Left lung (tissue), 10 donors: ENCODE results near the gene NXN. TPM values are rescaled to one million over a fixed set of nuclear protein-coding genes. Genes with fewer than 3 reads are reported as not detected.

Experiments used
- ATAC-seq: fragments of 200-7000 bp; cut with Tn5 transposase; one replicate; pipeline ENCODE4 v1.9.1; 2020; ENCODE audit warnings: moderate library complexity
- DNase-seq, 4 donors: peaks; one replicate each; pipeline ENCODE4 v3.0.0-alpha.2; 2013 to 2020
- H3K27ac ChIP-seq, 2 donors: fragments of 200-600 bp; sonication (generic) in 1 of 2; one replicate each; pipeline versions ENCODE4 v1.5.0 to v1.8.0; 2020 to 2021
- H3K27me3 ChIP-seq, 2 donors: fragments of 200-600 bp; sonication (generic) in 1 of 2; one replicate each; pipeline versions ENCODE4 v1.5.0 to v1.8.0; 2020 to 2021
- H3K36me3 ChIP-seq, 2 donors: fragments of 200-600 bp; sonication (generic) in 1 of 2; one replicate each; pipeline versions ENCODE4 v1.5.0 to v1.8.0; 2020 to 2021
- H3K4me1 ChIP-seq, 2 donors: fragments of 200-600 bp; one replicate each; pipeline ENCODE4 v1.8.0; 2021
- H3K4me3 ChIP-seq, 2 donors: fragments of 200-600 bp; sonication (generic) in 1 of 2; one replicate each; pipeline versions ENCODE4 v1.5.0 to v1.8.0; 2020 to 2021; ENCODE audit warnings: mild to moderate bottlenecking in 1 of 2
- H3K9me3 ChIP-seq, 2 donors: fragments of 200-600 bp; sonication (generic) in 1 of 2; one replicate each; pipeline versions ENCODE4 v1.5.0 to v1.8.0; 2020 to 2021
- intact Hi-C, 2 donors: fragments of 100-400 bp; cut with DNase I; formaldehyde crosslinking; loops; one replicate each; pipeline versions ENCODE4 v1.11.2 to v1.14.2; 2022
- polyA plus RNA-seq, 6 donors: library from polyadenylated mRNA; unstranded; fragments of 120-200 nt; gene quantifications; one replicate each; pipeline ENCODE4 v1.2.1, GENCODE V29; 2013; ENCODE audit not compliant: insufficient read length in 6 of 6
- total RNA-seq, 2 donors: library from RNA; stranded (reverse); fragmentation: NEBNext Ultra II Directional; extraction: Animal tissue kit (Norgen Biotek cat#: 25700); gene quantifications; one replicate each; pipeline ENCODE4 v1.2.1, GENCODE V29; 2021
- TF ChIP-seq, protein P1 (sequence below), 2 donors: fragments of 200-600 bp; sonication (generic) in 1 of 2; IDR thresholded peaks; one replicate each; pipeline versions ENCODE4 v1.5.0 to v1.8.0; 2021; ENCODE audit warnings: antibody characterized with exemption in 2 of 2
- donor health status: DM: no; HTN: yes; CAD: no.
- donor health status: DM: no; HTN: no; CAD: no.

NXN gene
- total and polyA plus RNA-seq, 8 donors: 33.8 to 59.1 (median 55.1) TPM

GRCh38 chr17:774313-774584 lies 205.3 kb downstream of the NXN start:
- H3K36me3 ChIP-seq: peaks cover 4 to 96% of the 10 kb centered on the region in 2 donors
- H3K27ac ChIP-seq: no peak overlapping the region
- ATAC-seq: no peak
- intact Hi-C loops: no loop called here
- no peak overlapping the region for H3K4me3 ChIP-seq
- DNase-seq: no peak
- H3K4me1 ChIP-seq: no peaks in the 10 kb centered on the region
- H3K27me3 ChIP-seq: no peaks in the 10 kb centered on the region
- no peaks in the 10 kb centered on the region for H3K9me3 ChIP-seq
- TF ChIP-seq, protein P1, sequence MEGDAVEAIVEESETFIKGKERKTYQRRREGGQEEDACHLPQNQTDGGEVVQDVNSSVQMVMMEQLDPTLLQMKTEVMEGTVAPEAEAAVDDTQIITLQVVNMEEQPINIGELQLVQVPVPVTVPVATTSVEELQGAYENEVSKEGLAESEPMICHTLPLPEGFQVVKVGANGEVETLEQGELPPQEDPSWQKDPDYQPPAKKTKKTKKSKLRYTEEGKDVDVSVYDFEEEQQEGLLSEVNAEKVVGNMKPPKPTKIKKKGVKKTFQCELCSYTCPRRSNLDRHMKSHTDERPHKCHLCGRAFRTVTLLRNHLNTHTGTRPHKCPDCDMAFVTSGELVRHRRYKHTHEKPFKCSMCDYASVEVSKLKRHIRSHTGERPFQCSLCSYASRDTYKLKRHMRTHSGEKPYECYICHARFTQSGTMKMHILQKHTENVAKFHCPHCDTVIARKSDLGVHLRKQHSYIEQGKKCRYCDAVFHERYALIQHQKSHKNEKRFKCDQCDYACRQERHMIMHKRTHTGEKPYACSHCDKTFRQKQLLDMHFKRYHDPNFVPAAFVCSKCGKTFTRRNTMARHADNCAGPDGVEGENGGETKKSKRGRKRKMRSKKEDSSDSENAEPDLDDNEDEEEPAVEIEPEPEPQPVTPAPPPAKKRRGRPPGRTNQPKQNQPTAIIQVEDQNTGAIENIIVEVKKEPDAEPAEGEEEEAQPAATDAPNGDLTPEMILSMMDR (IDR thresholded peaks at IDR 0.05): no peak

DNA sequence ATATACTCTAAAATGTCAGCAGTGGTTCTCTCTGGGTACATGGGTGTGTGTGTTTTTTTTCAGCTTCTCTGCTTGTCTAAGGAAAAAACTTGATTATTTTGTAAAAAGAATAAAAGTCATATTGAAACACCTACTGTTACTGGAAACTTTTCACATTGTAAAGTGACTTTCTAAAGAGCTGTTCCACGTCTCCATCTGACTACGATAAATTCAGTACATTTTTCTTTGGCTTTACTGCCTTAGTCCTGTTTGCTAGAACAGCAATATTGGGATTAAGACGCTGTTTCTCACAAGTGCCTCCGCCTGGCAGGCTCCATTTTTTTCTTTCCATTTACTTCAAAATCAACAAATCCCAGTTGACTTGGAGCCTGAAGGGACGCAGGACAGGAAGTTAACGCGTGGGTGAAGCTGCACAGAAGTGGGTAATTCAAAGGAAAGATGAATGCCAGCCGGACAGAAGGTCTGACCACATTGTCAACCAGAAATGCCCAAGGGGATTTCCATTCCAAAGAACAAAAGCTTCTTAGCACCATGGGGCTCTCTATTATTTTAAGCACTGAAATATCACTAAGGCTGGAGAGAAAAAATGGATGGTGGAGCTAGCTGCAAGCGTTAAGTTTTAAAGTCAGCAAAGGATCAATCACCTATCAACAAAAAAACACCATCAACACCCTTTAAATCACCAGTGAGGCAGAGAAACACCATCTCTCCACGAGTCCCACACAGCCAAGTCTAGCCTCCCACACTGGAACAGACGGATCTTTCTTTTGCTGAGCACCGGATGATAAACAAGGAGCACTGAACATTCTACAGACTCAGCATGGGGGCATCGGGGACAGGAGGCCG lies 205.9 kb downstream of the NXN start:
- Histone ChIP-seq H3K36me3 (peaks cover 4 to 100% of the 10 kb centered on the region in 2 donors), H3K27ac (no peak overlapping the region), H3K4me3 (no peak overlapping the region), H3K27me3 (no peaks in the 10 kb centered on the region), H3K4me1 (no peaks in the 10 kb centered on the region), H3K9me3 (no peaks in the 10 kb centered on the region)
- DNase-seq (no peak), ATAC-seq (no peak)
- intact Hi-C loops: no loop called here
- TF ChIP-seq, protein P1 (IDR thresholded peaks at IDR 0.05): no peak

DNA sequence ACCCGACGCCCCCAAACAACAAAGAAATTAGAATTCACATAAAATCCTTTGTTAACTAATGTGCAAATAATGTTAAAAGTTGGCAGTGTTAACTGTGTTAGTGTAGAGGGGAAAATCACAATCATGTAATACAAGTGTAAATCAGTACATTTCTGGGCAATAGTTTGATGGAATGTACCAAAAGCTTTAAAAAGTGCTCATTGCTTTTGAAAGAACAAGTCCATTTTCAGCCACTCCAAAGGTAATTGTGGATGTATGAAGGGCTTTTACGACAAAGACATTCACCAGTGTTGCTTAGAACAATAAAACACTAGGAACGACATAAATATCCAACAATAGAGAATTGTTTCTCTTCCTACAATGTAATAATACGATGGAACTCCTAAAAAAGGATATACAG lies 206.6 kb downstream of the NXN start:
- TF ChIP-seq, protein P1 (IDR thresholded peaks at IDR 0.05): no peak
- Histone ChIP-seq H3K9me3 (no peaks in the 10 kb centered on the region), H3K27ac (no peak overlapping the region), H3K27me3 (no peaks in the 10 kb centered on the region), H3K4me1 (no peaks in the 10 kb centered on the region), H3K36me3 (peaks cover 4 to 93% of the 10 kb centered on the region in 2 donors), H3K4me3 (no peak overlapping the region)
- DNase-seq: no peak
- intact Hi-C loops: no loop called here
- ATAC-seq: no peak

DNA sequence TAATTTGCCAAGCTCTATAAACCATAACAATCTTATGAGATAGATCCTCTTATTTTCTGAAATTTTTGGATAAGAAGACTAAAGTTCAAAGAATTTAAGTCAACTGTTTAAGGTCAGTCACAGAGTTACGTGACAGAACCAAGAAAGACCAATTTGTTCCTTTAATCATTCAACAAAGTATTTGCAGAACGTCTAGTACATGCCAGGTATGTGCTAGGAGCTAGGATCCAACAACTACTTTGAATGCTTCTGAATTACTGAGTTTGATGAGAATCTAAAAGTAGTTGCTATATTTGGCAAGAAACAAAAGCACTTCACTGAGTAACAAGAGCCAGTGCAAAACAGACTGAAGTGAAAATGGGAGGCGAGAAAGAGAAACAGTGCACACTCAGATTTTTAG lies 212.5 kb downstream of the NXN start:
- no peak overlapping the region for H3K27ac ChIP-seq

DNA sequence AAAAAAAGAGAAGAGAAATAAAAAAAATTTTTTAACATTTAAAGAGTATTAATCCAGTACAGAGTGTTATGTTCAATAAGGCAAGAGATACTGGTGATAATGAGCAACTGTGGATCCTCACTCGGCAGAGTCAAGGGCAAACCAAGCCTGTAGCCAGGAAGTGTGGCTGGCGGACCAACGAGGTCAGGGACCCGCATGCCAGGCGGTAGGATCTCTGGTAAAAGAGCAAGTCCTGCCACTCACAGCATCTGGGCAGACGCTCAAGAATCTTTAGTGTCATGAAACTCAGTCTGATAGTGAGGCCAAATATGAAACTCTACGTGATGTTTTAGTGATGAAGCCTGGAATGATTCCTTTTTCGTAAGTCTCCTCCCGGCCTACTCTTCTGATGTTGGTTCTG lies 219.2 kb downstream of the NXN start:
- TF ChIP-seq, protein P1 (IDR thresholded peaks at IDR 0.05): no peak
- no peak for DNase-seq
- intact Hi-C loops: no loop called here
- Histone ChIP-seq H3K27ac (no peak overlapping the region), H3K4me3 (no peak overlapping the region), H3K9me3 (no peaks in the 10 kb centered on the region), H3K27me3 (no peaks in the 10 kb centered on the region), H3K4me1 (no peaks in the 10 kb centered on the region), H3K36me3 (peaks cover 0 to 86% of the 10 kb centered on the region in 2 donors)
- ATAC-seq: no peak

More for the DNA sequence above, 212.5 kb downstream of the NXN start:
- intact Hi-C loops: no loop called here
- ATAC-seq (peak; percentile 66), DNase-seq (no peak)
- H3K36me3 ChIP-seq: peaks cover 4 to 87% of the 10 kb centered on the region in 2 donors
- H3K9me3 ChIP-seq: no peaks in the 10 kb centered on the region
- no peak overlapping the region for H3K4me3 ChIP-seq
- H3K4me1 ChIP-seq: no peaks in the 10 kb centered on the region
- TF ChIP-seq, protein P1 (IDR thresholded peaks at IDR 0.05): no peak
- H3K27me3 ChIP-seq: no peaks in the 10 kb centered on the region
